Upper lobe of left lung (tissue), 6 donors: ENCODE measurements around the gene MRNIP. TPM values are rescaled to one million over a fixed set of nuclear protein-coding genes. Genes with fewer than 3 reads are reported as not detected.

Source experiments
- ATAC-seq, 2 donors: fragments of 200-7000 bp; cut with Tn5 transposase; one replicate each; pipeline ENCODE4 v1.9.1; 2022; ENCODE audit warnings: mild to moderate bottlenecking in 2 of 2, moderate library complexity in 2 of 2; ENCODE audit not compliant: low FRiP score in 2 of 2
- DNase-seq, 2 donors: peaks; one replicate each; pipeline ENCODE4 v3.0.0-alpha.2; 2019 to 2020
- H3K27ac ChIP-seq, 4 donors: fragments of 200-600 bp; sonication (generic); one replicate each; pipeline ENCODE4 v1.5.1; 2016 to 2019
- H3K27me3 ChIP-seq, 4 donors: fragments of 200-600 bp; sonication (generic); one replicate each; pipeline ENCODE4 v1.5.1; 2017 to 2019
- H3K36me3 ChIP-seq, 4 donors: fragments of 200-600 bp; sonication (generic); one replicate each; pipeline ENCODE4 v1.5.1; 2016 to 2019
- H3K4me1 ChIP-seq, 4 donors: fragments of 200-600 bp; sonication (generic); one replicate each; pipeline ENCODE4 v1.5.1; 2018 to 2019
- H3K4me3 ChIP-seq, 4 donors: fragments of 200-600 bp; sonication (generic); one replicate each; pipeline ENCODE4 v1.5.1; 2017 to 2019; ENCODE audit warnings: mild to moderate bottlenecking in 2 of 4, moderate library complexity in 1 of 4
- H3K9me3 ChIP-seq, 4 donors: fragments of 200-600 bp; sonication (generic); one replicate each; pipeline ENCODE4 v1.5.1; 2018 to 2019
- EP300 ChIP-seq, 4 donors: sonication (generic); formaldehyde crosslinking; IDR thresholded peaks; one replicate each; pipeline ENCODE4 v1.5.1; 2017; ENCODE audit warnings: antibody characterized with exemption in 4 of 4, control low read depth in 2 of 4
- POLR2A ChIP-seq, 4 donors: fragments of 450-650 bp; IDR thresholded peaks; one replicate each; pipeline ENCODE4 v1.5.1; 2016 to 2017; ENCODE audit warnings: antibody characterized with exemption in 4 of 4, mild to moderate bottlenecking in 2 of 4
- POLR2AphosphoS5 ChIP-seq, 2 donors: sonication (generic); formaldehyde crosslinking; IDR thresholded peaks; one replicate each; pipeline ENCODE4 v1.5.1; 2017; ENCODE audit warnings: antibody characterized with exemption in 2 of 2
- WGBS, 2 donors: methylation state at CpG; one replicate each; pipeline ENCODE4 v1.1.5; 2017 to 2018; 5-methylcytosine and 5-hydroxymethylcytosine counted together
- total RNA-seq, 6 donors: library from RNA; depleted of rRNA in 4 of 6; stranded (reverse); fragments of >200 nt in 4 of 6; gene quantifications; one replicate each; pipeline versions ENCODE4 v1.1.0 to v1.2.1, GENCODE V29; 2016 to 2021
- TF ChIP-seq, protein P1 (sequence below), 6 experiments: fragments of 450-650 bp in 4 of 6; fragments of 200-600 bp in 2 of 6; sonication (generic) in 2 of 6; IDR thresholded peaks; one replicate each; pipeline ENCODE4 v1.5.1; 2016 to 2019; ENCODE audit warnings: antibody characterized with exemption in 6 of 6
- donor health status: DM: no; HTN: no; CAD: no; lungs with moderate emphysema.
- donor health status: DM: no; HTN: yes; CAD: no; lungs with severe emphysema.

The MRNIP gene, protein sequence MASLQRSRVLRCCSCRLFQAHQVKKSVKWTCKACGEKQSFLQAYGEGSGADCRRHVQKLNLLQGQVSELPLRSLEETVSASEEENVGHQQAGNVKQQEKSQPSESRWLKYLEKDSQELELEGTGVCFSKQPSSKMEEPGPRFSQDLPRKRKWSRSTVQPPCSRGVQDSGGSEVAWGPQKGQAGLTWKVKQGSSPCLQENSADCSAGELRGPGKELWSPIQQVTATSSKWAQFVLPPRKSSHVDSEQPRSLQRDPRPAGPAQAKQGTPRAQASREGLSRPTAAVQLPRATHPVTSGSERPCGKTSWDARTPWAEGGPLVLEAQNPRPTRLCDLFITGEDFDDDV
- total RNA-seq, result 100 to 1,000 TPM in 1 of 6 donors, 10 to 100 TPM in 5; 20.7 to 142 (median 33.2) TPM

DNA sequence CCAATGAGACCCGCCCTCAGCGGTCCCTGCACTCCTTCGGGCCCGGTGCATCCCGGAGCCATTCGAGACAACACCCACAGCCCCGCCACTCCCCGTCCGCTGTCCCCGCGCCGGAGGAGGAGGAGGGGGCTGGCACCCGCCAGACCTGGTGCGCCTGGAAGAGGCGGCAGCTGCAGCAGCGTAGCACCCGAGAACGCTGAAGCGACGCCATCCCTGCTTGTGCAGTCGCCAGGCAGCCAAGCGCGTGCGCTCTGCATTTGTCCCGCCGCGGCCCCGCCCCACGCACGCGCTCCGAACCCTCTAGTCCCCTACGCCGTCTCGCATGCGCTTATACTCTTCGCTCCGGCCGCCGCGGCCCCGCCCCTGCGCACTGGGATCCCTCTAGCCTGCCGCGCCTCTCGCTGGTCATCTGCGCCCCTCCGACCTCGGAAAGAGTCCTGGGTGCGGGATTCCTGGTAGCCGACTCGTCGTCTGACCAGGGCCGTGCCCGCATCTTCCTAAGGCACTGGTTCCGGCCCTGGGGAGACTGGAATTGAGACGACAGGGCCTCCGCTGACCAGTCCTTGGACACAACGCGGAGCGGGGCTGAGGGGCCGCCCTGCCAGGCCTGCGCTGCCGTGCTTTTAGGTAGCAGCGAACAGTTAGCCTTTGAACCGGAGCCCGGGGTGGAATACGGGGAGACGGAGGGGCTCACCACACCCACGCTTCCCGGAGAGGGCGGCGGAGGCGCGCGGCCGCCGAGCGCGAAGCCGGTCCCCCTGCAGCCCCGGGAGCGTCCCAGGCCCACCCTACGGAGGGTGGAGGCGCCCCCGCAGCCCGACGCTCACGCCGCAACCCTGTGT, at the start of gene MRNIP:
Gene MRNIP (minus strand): TSS at position 232 of the 842 bp plus-strand sequence. CDS start 21 bp downstream, at position 211.
- Histone ChIP-seq H3K27ac (peak within 1 kb of the TSS; percentile 78 to 90 (median 86)), H3K4me1 (peaks cover 7 to 23% (median 11%) of the 10 kb centered on the region in 4 donors), H3K4me3 (peak within 1 kb of the TSS; percentile 77 to 97 (median 86)), H3K36me3 (peaks cover 0 to 17% (median 16%) of the 10 kb centered on the region in 4 donors), H3K9me3 (no peaks in the 10 kb centered on the region), H3K27me3 (no peaks in the 10 kb centered on the region)
- peak; percentile 100 for ATAC-seq
- peak; percentile 98 to 100 for DNase-seq
- TF ChIP-seq, protein P1, sequence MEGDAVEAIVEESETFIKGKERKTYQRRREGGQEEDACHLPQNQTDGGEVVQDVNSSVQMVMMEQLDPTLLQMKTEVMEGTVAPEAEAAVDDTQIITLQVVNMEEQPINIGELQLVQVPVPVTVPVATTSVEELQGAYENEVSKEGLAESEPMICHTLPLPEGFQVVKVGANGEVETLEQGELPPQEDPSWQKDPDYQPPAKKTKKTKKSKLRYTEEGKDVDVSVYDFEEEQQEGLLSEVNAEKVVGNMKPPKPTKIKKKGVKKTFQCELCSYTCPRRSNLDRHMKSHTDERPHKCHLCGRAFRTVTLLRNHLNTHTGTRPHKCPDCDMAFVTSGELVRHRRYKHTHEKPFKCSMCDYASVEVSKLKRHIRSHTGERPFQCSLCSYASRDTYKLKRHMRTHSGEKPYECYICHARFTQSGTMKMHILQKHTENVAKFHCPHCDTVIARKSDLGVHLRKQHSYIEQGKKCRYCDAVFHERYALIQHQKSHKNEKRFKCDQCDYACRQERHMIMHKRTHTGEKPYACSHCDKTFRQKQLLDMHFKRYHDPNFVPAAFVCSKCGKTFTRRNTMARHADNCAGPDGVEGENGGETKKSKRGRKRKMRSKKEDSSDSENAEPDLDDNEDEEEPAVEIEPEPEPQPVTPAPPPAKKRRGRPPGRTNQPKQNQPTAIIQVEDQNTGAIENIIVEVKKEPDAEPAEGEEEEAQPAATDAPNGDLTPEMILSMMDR (IDR thresholded peaks at IDR 0.05), result peak in 3 of 6 experiments; percentile 9 to 65 (median 31)
- TF ChIP-seq POLR2AphosphoS5 (IDR thresholded peaks at IDR 0.05) (peak; percentile 44 to 81), EP300 (IDR thresholded peaks at IDR 0.05) (peak in 1 of 4 donors; percentile 8), POLR2A (IDR thresholded peaks at IDR 0.05) (peak in 3 of 4 donors; percentile 31 to 67 (median 62))
- WGBS, 2 donors, result 0% methylated on average over 20 to 57 of the region's 90 CpGs

DNA sequence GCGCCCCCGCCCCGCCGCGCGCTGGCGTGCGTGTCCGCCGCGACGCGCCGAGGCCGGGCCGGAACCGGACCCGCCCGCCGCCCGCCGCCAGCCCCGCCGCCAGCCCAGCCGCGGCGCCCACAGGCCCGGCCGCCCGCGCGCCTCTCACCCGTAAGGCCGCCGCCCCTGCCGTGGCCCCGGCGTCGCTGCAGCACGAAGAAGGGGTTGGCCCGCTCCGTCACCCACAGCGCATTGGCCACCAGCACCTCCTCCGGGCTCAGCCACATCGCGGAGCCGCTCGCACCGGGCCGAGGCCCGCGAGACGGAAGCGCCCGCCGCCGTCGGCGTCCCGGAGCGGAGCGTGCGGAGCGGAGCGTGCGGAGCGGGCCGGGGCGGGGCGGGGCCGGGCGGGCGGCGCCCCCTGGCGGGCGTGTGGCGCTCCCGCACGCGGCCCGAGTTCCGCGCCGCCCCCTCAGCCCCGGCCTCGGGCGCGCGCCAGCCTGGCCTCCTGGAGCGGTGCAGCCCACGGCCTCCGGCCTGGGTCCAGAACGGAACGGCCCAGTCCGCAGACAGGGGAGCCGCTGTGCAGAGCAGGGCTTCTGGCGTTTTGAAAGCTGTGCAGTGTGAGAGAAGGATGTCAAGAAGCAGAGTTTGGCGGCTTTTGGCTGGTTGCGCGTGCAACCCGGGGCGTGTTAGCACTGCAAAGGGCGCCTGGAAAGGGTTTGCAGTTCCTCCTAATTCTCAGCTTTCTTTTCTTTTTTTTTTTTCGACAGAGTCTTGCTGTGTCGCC, 49.1 kb upstream of the MRNIP start, which contains the start of gene TBC1D9B:
Gene TBC1D9B (minus strand): TSS at position 342 of the 769 bp plus-strand sequence. CDS start 76 bp downstream, at position 266.
- peaks cover 18 to 25% (median 22%) of the 10 kb centered on the region in 4 donors for H3K4me1 ChIP-seq
- H3K27ac ChIP-seq, result peak within 1 kb of the TSS; percentile 60 to 84 (median 72)
- no peaks in the 10 kb centered on the region for H3K27me3 ChIP-seq
- 1 to 9% methylated on average over 9 to 23 of the region's 105 CpGs for WGBS, 2 donors
- peaks cover 0 to 22% (median 11%) of the 10 kb centered on the region in 4 donors for H3K36me3 ChIP-seq
- DNase-seq, result peak; percentile 67 to 95
- no peak for TF ChIP-seq EP300 (IDR thresholded peaks at IDR 0.05)
- TF ChIP-seq, protein P1 (IDR thresholded peaks at IDR 0.05), result peak; percentile 74 to 90 (median 85)
- no peak for TF ChIP-seq POLR2AphosphoS5 (IDR thresholded peaks at IDR 0.05)
- TF ChIP-seq POLR2A (IDR thresholded peaks at IDR 0.05), result peak in 1 of 4 donors; percentile 57
- H3K4me3 ChIP-seq, result peak within 1 kb of the TSS; percentile 63 to 90 (median 78)
- H3K9me3 ChIP-seq, result no peaks in the 10 kb centered on the region
- peak; percentile 85 to 96 for ATAC-seq

DNA sequence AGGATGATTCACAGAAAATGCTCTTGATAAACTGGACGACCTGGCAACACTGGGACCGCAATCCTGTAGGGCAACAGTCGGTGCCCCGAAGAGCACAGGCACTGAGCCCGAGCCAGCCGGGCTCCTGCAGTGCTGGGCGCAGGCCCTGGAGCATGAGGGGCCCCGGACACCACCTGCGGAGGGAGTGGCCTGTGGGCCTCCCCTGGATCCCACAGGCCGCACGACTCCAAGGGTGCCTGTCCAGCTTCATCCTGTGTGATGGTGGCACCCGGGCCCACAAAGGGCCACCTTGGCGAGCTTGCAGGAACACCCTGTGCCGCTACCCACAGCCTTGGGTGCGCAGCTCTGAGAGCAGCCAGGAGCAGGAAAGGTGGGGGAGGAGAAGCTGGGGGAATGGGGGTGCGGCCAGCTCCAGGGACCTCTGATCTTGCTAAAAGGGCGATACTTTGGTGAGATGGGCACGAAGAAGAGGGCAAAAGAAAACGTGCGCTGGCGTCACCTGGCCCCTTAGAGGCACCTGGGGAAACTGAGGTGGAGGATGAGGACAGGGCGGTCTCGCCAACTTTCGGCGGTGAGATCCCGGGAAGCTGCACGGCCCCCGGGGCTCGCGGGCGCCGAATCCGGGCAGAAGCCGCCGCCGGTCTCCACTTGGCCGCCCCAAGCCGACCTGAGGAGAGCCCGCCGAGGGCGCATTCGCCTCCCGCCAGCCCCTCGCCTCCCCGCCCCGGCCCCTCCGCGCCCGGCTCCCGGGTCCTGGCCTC, 48.4 kb upstream of the MRNIP start:
- H3K27me3 ChIP-seq, result no peaks in the 10 kb centered on the region
- H3K36me3 ChIP-seq, result peaks cover 0 to 29% (median 19%) of the 10 kb centered on the region in 4 donors
- no peaks in the 10 kb centered on the region for H3K9me3 ChIP-seq
- peak overlapping the region; percentile 63 to 90 (median 78) for H3K4me3 ChIP-seq
- peak; percentile 54 to 72 for DNase-seq
- no peak for TF ChIP-seq POLR2A (IDR thresholded peaks at IDR 0.05)
- TF ChIP-seq POLR2AphosphoS5 (IDR thresholded peaks at IDR 0.05), result no peak
- TF ChIP-seq, protein P1 (IDR thresholded peaks at IDR 0.05), result peak in 1 of 6 experiments; percentile 12
- no peak for TF ChIP-seq EP300 (IDR thresholded peaks at IDR 0.05)
- ATAC-seq, result peak; percentile 7 to 20
- 11 to 19% methylated on average over 12 to 33 of the region's 50 CpGs for WGBS, 2 donors
- H3K4me1 ChIP-seq, result peaks cover 18 to 25% (median 22%) of the 10 kb centered on the region in 4 donors
- peak overlapping the region; percentile 60 to 84 (median 72) for H3K27ac ChIP-seq
